HG02885 (cell line): ENCODE results near the gene RBCK1.
"Not testable (repeated sequence)": the region's sequence is repeated elsewhere in the genome, so short reads cannot be mapped to it uniquely, and the experiment has no call there.

Experiments
- ATAC-seq: cut with Tn5 transposase; IDR thresholded peaks from one replicate; pipeline ENCODE4 v1.9.1; 2021; ENCODE audit warnings: mild to moderate bottlenecking; ENCODE audit not compliant: unreplicated experiment, poor library complexity

RBCK1 gene

DNA sequence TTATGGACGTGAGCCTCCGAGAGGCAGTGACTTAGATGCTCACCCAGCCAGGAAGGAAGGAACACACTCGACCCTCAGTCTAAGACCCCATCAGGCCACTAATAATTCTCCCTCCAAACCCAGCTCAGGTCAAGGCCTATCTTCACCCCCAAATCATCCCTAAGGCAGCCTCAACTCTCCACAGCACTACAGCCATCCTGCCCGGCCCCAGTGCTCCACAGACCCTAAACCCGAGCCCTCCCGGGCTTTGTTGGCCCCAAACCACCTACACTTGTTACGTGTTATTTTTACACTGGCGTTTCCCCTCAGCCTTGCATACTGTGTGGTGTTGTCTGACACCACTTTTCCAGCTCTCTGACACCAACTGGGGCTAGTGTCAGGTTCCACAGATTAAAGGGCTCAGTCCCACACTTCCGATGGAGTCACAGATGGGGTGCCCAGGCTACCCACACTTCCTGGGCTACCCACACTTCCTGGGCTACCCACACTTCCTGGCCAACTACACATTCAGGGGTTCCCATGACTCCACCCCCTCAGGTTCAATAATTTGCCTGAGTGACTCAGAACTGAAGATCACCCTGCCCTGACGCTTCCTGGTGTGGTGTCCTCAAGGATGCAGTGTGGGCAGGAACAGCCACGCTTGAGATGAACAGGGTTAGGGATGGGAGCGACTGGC lies 25.3 kb downstream of the RBCK1 start:
- peak; percentile 89 for ATAC-seq

DNA sequence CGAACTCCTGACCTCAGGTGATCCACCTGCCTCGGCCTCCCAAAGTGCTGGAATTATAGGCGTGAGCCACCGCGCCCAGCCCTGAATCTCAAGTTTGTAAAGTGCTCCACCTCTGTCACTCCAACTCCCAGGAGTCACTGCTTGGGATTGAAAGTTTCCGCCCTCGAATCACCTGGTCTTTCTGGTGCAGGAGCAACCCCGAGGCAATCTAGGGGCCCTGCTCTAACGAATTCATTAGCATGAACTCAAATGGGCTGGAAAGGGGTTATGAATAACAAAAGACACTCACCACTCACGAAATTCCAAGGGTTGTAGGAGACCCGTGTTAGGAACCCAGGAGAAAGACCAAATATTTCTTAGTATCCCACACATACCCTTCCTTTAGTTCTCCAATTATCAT lies 26.1 kb downstream of the RBCK1 start:
- no peak for ATAC-seq

DNA sequence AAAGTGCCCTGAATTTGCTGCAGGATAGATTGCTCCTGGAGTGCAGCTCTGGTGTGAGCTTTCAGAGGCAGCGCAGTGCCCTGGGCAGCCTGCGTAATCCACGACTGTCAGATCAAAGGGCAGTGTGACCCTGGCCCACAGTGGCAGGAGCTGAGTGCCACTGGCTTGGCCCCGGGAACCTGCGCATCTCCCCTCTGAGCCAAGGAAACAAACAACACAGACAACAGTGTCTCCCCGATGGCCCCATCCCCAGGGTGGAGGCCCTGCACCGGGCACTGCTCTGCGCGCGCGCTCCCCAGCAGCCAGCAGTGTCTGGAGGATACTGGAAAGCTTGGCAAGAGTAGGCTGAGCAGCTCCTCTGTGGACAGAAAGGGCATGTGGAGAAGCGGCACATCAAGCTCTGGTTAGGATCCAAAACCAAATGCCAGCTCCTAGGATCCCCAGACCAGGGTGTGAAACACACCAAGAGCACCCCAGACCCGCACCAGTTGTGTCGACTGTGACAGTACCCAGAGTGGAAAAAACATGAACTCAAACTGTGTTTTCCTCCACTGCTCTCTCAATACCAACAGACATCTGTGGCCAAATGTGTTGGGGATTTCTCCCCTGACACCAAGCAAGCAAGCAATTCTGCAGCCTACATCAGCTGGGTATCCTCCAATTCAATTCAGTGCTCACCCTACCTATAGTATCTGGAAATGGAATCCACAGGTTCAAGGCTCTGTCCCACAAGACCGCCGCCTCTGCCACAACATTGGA lies 26.7 kb downstream of the RBCK1 start:
- ATAC-seq: no peak

DNA sequence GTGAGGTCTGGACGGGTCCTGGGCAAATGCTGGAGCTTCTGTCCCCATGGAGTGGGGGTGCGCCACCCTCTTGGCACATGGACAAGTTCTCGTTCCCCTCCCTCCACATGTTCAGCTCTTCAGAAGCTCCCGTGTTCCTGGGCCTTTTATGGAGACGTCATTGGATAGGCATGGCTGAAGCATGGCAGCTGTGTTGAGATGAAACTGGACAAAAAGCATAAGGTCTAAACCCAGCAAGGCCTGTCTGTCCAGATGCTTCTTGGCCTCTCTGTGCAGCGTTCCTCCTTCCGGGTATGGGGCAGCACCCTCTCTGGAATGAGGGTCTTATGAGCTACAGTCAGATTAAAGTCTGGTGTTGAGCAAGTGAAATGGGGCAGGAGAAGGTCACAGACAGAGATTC lies 27.5 kb downstream of the RBCK1 start:
- ATAC-seq: no peak

DNA sequence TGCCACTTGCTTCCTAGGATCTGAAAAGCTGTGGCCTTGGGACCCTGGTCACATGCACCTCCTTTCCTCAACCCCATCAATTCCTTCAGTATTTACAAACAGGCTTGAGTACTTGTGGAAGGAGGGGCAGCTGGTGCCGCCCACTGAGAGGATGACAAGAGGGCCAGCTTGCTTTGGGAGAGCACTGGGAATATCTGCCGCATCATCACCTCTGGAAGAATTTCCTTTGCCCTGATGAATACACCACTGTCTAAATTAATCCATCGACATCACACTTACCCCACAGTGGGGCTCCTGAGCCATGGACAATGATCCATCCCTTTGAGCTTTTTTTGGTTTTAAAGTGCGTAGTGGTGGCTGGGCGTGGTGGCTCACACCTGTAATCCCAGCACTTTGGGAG lies 28.4 kb downstream of the RBCK1 start:
- ATAC-seq: no peak

DNA sequence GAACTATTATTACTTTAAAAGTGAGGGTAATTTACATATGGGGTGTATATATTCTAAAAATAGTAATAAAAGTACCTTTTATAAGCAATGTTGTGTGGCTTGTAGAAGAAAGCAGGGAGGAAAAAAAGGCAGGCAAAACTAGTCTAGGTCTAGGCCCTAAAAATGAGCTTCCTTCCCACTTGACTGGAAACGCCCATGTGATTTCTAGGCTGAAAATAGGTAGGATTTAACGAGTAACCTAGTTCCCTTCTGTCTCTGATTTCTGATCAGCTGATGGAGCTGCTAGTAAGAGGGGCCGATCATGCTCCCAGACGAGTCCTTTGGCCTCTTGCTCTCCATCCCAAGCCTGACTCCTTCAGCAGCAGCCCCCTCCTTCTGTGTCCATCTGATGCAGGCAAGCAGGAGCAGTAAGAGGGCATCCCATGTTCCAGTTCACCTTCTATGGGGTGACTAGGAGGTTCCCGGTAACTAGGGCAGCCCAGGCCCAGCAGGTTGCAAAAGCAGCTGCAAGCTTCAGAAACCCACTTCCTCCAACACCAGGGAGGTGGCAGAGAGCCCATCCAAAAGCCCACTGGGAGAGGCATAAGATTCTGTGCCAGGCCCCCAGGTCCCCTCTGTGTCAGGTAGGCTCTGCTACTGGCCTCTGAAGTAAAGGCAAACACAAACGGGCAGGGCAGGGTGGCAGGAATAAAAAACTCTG lies 29.8 kb downstream of the RBCK1 start:
- ATAC-seq: no peak

DNA sequence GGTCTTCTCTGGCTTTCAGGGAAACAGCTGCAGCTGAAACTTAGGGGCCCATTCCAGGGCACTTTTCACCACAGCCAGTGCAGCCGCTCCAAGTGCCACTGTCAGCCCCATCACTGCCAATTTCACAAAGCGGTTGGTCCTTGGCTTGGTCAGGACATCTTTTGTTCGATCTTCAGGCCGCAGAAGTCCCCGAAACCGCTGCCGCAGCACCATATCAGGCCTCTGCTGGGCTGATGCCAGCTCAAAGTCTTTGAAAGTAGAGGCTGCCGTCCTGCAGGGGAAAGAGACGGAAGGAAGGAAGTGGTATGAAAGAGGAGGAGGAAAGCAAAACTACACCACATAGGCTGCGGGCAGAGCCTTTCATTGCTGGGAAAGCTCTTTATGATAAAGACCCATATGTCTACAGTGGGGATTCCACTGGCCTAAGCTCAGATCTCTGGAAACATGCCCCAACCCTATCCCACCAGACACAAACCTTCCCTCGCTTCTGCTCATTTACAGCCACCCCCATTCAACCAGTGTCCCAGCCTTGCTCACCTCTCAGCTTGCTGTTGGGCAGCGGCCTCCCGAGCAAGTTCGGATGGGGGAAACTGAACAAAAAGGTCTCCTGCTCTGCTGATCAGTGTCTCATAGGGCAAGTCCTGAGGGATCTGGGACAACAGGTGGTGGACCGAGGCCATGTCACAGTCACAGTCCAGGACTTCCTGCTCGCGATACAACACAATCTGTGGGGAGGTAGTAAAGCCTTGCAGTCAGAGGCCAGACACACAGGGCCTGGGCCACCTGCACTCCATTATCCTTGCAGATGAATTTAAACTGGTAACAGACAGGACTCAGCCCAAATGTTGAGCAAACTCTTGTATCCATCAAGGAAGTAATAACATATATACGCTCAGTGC lies 30.7 kb downstream of the RBCK1 start:
- no peak for ATAC-seq

DNA sequence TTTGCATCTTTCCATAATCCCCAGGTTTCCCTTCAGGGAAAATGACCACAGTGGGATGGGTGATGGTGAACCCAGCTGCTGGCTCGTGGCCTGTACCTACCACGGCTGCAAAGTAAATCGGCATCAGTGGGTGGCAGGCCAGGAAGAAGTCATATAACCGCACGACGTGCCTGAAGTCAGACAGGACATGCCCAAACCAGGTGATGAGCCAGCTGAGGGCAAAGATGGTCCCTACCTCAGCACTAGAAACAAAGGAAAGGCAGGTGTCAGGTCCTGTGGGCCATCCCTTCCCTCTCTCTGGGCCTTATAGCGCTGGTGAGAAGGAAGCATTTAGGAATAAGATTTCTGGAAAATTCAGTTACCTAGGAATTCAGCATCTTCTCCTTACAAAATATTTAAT lies 32.0 kb downstream of the RBCK1 start:
- ATAC-seq: no peak

DNA sequence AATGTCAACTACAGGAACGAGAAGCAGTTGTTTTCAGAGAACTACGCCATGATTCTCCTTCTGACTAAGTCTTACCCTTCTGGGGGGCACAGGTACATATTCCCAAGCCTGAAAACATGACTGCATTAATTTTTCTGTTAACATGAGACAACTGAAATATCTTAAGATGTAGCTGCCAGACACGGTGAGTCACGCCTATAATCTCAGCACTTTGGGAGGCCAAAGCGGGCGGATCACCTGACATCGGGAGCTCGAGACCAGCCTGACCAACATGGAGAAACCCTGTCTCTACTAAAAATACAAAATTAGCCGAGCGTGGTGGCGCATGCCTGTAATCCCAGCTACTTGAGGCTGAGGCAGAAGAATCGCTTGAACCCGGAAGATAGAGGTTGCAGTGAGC lies 32.5 kb downstream of the RBCK1 start:
- no peak for ATAC-seq

DNA sequence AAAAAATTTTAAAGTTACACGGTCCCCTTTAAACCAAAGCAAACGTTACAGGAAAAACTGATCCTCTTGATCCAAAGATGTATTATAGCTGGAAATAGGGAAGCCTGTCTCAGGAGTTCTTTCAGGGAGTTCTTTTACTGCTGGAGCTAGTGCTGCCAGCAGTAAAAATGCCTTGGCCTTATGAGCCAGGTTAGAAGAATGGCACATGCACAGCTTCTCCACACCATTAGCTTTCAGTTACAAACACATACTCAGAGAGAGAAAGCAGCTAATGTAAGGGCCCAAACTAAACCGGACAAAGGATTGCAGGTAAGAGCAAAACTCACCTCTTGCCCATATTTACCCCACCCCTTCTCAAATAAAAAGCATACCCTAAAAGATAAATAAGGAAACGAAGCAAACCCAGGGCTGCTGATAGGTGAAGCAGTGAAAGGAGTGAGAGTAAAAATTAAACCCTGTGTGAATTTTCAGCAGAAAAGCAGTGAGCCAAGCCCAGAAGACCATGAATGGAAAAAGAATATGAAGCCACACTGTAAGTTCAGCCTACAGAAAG lies 35.2 kb downstream of the RBCK1 start:
- no peak for ATAC-seq

DNA sequence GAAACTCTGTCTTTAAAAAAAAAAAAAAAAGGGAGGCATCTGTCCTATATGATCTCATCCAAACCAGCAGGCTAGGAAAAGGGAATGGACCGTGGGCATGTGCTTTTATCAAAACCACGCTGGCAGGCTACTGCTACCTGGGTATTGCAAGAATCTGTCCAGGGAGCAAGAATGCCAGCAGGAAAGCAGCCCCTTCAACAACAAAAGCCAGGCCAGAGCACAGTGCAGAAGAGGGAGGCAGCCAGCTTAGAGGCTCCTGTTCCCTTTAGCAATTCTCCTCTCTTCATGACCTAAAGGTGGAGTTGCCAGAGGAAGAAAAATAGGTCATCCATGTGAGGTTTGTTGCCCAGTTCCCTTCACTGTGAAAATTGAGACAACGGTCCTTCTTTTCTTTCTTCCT lies 36.0 kb downstream of the RBCK1 start:
- ATAC-seq: no peak

DNA sequence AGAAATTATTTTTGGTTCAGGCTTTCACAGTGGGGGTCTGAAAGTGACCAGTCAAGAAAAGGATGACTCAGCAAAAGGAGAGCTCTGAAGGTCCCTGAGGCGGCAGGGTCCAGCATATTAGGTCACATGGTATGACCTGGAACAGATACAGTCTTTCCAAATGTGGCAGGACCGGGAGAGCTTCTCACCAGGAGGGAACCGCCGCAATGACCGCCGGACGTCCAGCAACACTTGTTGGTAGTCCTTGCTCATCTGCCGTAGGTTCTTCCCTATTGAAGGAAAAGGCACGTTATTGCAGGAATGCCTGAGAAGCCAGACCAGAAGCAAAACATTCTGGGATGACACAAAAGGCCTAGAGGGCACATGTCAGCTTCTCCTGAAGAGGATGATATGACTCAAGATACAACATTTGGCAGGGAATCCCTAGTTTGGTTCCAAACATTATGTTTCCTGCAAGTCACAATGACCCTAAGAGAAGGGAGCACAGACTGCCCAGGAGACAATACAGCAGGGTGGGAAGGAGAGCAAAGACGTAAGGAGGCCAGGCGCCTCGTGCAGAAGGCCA lies 36.8 kb downstream of the RBCK1 start:
- no peak for ATAC-seq

DNA sequence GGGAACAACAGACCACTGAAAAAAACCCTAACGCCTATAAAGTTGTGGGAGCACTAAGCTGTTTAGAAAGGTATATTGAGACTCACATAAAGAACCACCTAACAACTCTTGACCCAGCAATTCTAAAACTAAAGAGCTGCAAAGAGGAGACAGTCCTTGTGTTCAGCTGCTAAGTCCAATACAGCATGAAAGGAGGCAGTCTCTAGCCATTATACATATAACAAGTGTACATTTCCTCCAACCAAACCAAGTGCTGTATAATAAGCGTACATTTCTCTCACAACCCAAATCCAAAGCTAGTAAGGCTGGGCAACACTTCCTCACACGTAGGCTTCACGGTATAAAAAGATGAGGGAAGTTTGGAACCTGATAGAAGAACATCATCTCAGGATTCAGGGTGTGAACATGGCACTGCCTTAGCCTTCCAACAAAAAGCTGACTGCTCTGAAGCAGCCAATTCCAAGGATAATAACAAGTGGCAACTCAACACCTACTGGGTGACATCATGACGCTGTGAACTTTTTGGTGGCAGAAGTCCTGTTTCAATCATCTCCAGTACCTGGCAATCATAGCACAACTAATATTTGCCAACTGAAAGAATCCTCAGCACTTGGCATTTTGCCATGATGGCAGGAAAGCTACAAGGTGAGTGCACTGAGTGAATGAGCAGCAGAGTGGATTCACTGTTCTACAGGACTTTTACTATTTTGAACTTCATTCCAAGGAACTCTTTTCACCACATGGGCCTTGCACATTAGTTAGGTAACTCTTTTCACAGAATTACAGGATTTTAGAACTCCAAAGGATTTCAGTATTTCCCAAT lies 37.6 kb downstream of the RBCK1 start:
- ATAC-seq: no peak

DNA sequence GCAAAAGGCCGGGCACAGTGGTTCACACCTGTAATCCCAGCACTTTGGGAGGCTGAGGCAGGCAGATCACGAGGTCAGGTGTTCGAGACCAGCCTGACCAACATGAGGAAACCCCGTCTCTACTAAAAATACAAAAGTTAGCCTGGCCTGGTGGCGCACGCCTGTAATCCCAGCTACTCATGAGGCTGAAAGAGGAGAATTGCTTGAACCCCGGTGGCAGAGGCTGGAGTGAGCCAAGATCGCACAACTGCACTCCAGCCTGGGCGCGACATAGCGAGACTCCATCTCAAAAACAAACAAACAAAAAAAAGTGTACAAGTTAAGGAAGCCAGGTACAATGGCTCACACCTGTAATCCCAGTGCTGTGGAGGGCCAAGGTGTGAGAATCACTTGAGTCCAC lies 43.9 kb downstream of the RBCK1 start:
- not testable (repeated sequence) for ATAC-seq

DNA sequence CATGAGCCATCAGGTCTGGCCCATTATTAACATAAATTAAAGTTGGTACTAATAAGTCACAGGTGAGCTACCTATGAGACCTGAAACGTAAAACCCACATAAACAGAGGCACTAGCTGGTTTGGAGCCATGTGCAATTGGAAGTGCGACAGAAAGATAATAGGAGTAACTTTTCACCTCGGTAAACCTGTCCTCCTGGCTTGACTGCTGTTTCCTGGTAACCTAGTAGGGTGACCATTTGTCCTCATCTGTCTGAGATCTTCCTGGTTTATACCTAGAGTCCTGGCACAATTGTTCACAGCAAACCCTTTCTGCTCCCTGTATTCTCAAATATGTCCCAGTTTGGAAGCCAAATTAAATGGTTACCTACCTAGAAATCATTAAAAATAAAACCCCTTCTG lies 46.9 kb downstream of the RBCK1 start:
- ATAC-seq: no peak

DNA sequence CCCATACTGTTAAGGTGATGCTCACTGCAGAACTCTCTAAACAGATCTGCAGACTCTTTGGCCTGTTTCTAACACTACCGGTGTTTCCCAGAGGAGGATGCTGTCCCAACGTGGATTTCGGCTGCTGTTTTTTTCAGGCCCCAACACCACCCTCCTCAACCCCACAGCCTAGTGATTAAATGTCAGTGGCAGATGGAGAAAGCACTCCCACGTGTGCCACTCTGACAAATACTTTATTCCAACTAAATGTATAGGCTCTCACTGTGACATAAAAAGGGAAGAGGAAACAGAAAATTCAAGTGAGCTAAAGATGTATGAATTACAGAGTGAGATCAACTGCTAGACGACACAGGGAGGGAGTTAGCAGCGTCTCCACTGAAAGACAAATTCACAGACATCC lies 50.7 kb downstream of the RBCK1 start:
- ATAC-seq: no peak

DNA sequence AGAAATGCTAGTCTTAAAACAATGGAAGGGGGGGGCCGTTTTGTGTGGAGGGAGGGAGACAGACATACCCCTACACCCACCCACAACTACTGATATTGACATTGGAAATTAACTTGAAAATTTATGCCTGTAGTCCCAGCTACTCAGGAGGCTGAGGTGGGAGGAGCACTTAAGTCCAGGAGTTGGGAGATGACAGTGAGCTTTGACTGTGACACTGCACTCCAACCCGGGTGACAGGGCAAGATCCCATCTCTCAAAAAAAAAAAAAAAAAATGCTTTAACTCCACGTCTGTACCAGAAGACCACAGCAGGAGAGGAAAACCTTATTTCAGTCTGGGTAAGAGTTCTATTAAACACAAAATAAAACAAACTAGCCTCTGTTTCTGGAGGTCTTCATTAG lies 52.1 kb downstream of the RBCK1 start:
- ATAC-seq: no peak

DNA sequence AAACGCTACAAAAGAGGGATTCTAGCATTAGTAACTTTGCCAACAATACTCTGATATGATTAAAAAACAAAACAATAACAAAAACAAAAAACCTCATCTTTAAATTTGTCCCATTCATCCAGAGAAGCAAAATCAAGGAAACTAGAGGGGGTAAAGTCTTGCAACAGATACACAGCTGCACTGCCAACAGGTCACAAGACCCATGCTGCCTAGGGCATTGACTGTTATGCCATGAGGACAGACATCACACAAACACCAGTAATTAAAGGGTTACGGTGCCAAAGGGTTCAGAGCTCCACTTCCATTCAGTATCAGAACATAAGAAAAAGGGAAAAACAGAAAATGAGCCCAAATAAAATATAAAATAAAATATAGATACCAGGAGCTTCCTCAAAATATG lies 52.6 kb downstream of the RBCK1 start:
- no peak for ATAC-seq
